ENCODE data around the gene GAL3ST2. TPM values are rescaled to one million over a fixed set of nuclear protein-coding genes. Genes with fewer than 3 reads are reported as not detected.

Gene GAL3ST2
- total RNA-seq, 1 donor from 2014 or later, result 1.3 TPM

DNA sequence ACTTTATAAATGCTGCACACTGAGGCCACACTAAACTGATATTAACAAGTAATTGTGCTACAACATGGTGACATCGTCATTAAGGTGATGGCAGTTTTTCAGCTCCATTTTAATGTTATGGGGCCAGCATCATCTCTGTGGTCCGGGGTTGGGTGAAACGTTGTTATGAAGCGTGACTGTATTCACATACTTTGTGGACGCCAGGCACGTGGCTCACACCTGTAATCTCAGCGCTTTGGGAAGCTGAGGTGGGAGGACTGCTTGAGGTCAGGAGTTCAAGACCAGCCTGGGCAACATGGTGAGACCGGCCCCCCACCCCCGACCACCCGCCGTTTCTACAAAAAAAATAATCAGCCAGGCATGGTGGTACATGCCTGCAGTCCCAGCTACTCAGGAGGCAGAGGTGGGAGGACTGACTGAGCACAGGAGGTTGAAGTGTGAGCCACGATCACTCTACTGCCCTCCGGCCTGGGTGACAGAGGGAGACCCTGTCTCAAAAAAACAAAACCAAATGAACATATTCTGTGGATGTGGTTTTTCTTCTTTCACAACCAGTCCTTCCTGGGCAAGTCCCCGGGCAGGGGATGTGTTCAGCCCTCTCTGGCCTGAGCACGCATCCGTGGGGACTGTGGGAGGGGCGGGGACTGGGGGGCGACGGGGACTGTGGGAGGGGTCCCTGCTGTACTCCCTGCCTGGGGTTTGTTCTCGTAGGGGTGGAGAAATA, 12.9 kb upstream of the GAL3ST2 start:
- no peak for DNase-seq (ENCODE audit: low spot score)
- intact Hi-C loops (cut with micrococcal nuclease), result no loop called here
- Mint-ChIP-seq H3K27me3 (ENCODE audit: low read depth) (no peaks in the 10 kb centered on the region), H3K4me3 (ENCODE audit: low read depth) (no peak overlapping the region), H3K9me3 (no peaks in the 10 kb centered on the region), H3K36me3 (ENCODE audit: low read depth) (peaks cover 25% of the 10 kb centered on the region), H3K27ac (no peak overlapping the region), H3K4me1 (ENCODE audit: low read depth) (peaks cover 11% of the 10 kb centered on the region)

DNA sequence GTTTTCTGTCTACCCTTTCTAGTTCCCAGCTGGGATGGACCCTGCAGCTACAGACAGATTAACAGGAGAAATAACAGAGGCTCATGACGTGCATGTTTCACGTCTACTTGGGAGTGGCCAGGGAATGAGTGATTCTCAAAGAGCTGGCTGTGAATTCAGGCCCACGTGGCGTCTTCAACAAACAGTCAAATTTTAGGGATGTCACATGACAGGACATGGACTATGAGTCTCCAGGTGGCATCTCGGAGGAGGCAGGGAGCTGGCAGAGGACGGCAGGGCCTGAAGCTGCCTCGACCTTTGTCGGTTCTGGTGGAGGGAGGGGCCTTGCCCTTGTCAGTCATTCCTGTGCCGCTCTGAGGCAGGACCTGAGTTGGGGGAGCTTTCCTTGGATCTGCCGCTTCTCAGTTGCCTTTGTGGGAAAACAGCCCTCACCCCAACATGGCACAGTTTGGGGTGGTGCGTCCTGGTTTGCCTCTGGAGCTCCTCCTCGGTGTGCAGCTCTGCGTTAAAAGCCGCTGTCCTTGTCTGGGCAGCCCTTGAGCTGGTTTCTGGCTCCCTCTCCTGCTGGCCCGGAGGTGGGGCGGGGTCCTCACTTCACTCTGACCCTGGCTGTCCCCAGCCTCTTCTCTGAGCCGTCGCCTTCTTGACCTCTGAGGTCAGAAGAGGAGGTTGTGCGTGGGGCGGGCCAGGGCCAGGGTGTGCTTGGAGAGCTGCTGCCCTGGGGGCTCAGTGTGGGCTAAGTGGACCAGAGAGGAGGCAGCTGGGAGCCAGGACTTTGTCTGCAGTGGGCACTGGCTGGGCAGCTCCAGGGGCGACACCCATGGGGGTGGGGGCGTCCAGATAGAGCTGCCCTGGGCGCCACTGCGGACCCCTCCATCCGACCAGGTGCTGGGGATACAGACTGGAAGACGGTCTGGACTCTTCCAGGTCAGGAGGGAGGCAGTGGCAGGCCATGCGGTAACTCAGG, 12.1 kb upstream of the GAL3ST2 start:
- H3K4me3 Mint-ChIP-seq (ENCODE audit: low read depth), result no peak overlapping the region
- peaks cover 16% of the 10 kb centered on the region for H3K36me3 Mint-ChIP-seq (ENCODE audit: low read depth)
- no peak for DNase-seq (ENCODE audit: low spot score)
- H3K9me3 Mint-ChIP-seq, result no peaks in the 10 kb centered on the region
- intact Hi-C loops (cut with micrococcal nuclease), result no loop called here
- no peak overlapping the region for H3K27ac Mint-ChIP-seq
- H3K27me3 Mint-ChIP-seq (ENCODE audit: low read depth), result no peaks in the 10 kb centered on the region
- peaks cover 11% of the 10 kb centered on the region for H3K4me1 Mint-ChIP-seq (ENCODE audit: low read depth)

DNA sequence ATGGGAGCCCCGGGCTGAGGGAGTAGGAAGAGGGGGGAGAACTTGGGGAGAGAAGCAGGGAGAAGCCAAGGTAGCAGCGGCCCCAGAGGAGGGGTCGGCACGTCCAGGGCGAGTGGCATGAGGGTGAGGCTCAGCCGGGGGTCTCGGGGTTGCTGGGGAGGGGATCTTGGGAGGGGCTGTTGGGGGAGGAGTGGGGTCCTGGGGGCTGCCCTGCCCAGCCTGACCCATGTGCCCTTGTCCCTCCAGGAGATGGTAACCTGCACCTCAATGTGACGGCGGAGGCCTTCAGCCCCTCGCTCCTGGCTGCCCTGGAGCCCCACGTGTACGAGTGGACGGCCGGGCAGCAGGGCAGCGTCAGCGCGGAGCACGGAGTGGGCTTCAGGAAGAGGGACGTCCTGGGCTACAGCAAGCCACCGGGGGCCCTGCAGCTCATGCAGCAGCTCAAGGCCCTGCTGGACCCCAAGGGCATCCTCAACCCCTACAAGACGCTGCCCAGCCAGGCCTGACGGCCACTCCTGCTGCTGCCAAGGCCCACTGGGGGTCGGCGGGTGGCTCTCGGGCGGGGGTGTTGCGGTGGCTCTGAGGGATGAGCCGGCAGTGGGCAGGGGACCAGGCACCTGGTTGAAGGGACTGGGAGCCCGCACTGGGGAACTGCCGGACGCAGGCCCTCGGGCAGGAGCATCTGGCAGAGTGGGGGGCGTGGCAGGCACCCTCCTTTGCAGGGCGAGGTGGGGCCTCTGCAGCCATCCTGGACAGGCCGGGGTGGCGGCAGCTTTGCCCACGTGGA, 9.0 kb upstream of the GAL3ST2 start:
- intact Hi-C loops (cut with micrococcal nuclease), result no loop called here
- H3K9me3 Mint-ChIP-seq, result no peaks in the 10 kb centered on the region
- H3K36me3 Mint-ChIP-seq (ENCODE audit: low read depth), result peaks cover under 1% of the 10 kb centered on the region
- no peak overlapping the region for H3K27ac Mint-ChIP-seq
- H3K4me1 Mint-ChIP-seq (ENCODE audit: low read depth), result peaks cover 12% of the 10 kb centered on the region
- DNase-seq (ENCODE audit: low spot score), result no peak
- no peak overlapping the region for H3K4me3 Mint-ChIP-seq (ENCODE audit: low read depth)
- H3K27me3 Mint-ChIP-seq (ENCODE audit: low read depth), result no peaks in the 10 kb centered on the region

DNA sequence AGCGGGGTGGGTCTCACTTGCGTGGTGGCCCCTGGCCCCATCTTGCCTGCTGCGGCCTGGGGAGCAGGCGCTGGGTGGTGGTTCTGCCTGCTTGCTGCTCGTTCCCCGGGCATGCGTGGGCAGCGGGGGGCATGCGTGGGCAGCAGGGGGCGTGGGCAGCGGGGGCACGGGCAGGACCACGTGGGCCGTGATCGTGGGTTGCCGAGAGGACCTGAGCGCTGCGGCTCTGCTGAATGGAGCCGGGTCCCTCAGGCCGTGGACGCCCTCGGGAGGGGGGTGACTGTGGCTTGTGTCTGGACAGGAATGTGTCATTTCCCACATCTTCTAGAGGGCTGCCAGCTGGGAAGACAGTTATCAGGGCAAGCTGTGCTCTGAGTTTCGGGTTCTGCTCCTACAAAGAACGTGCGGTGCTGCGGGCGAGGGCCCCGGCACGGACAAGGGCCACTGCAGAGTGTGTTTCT, 8.3 kb upstream of the GAL3ST2 start:
- H3K27me3 Mint-ChIP-seq (ENCODE audit: low read depth), result no peaks in the 10 kb centered on the region
- no peaks in the 10 kb centered on the region for H3K36me3 Mint-ChIP-seq (ENCODE audit: low read depth)
- H3K4me1 Mint-ChIP-seq (ENCODE audit: low read depth), result peaks cover 6% of the 10 kb centered on the region
- intact Hi-C loops (cut with micrococcal nuclease), result no loop called here
- no peak overlapping the region for H3K27ac Mint-ChIP-seq
- DNase-seq (ENCODE audit: low spot score), result no peak
- H3K4me3 Mint-ChIP-seq (ENCODE audit: low read depth), result no peak overlapping the region
- H3K9me3 Mint-ChIP-seq, result no peaks in the 10 kb centered on the region

DNA sequence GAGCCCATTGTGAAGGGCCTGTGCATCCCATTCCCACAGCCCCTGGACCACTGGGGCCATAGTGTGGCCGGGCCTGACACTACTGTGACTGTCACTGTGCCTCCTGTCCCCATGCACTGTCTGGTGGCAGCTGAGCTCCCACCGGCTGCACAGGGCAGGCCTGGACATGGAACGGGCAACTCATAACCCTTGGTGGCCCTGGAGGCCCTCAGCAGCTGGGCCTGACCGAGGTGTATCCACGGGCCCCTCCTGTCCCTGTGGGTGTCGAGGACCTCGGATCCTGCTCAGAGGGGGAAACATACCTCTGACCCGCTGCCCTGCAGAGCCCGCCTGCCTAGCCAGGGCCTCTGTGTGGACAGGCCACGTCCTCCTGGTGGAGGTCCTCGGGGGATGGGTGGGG, 7.8 kb upstream of the GAL3ST2 start:
- Mint-ChIP-seq H3K9me3 (no peaks in the 10 kb centered on the region), H3K27me3 (ENCODE audit: low read depth) (no peaks in the 10 kb centered on the region), H3K4me3 (ENCODE audit: low read depth) (no peak overlapping the region), H3K36me3 (ENCODE audit: low read depth) (no peaks in the 10 kb centered on the region), H3K4me1 (ENCODE audit: low read depth) (peaks cover 5% of the 10 kb centered on the region), H3K27ac (no peak overlapping the region)
- DNase-seq (ENCODE audit: low spot score), result no peak
- intact Hi-C loops (cut with micrococcal nuclease), result no loop called here

DNA sequence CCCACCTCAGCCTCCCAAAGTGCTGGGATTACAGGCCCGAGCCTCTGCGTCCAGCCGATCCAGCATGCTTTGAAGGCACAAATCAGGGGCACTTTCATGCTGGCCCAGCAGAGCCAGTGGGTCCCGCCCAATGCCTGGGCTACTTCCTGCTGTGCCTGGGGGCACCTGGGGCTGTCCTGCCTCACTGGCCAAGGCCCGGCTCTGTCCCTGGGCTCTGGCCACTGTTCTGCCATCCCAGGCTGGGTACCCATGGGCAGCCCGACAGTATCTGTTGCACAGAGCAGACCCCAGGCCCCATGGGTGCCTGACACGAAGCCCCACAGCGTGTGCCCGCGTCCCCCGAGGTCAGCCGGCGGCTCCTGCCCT, 6.8 kb upstream of the GAL3ST2 start:
- Mint-ChIP-seq H3K4me1 (ENCODE audit: low read depth) (peaks cover 5% of the 10 kb centered on the region), H3K27me3 (ENCODE audit: low read depth) (no peaks in the 10 kb centered on the region), H3K36me3 (ENCODE audit: low read depth) (no peaks in the 10 kb centered on the region), H3K9me3 (no peaks in the 10 kb centered on the region), H3K4me3 (ENCODE audit: low read depth) (no peak overlapping the region), H3K27ac (no peak overlapping the region)
- intact Hi-C loops (cut with micrococcal nuclease), result no loop called here
- DNase-seq (ENCODE audit: low spot score), result no peak

DNA sequence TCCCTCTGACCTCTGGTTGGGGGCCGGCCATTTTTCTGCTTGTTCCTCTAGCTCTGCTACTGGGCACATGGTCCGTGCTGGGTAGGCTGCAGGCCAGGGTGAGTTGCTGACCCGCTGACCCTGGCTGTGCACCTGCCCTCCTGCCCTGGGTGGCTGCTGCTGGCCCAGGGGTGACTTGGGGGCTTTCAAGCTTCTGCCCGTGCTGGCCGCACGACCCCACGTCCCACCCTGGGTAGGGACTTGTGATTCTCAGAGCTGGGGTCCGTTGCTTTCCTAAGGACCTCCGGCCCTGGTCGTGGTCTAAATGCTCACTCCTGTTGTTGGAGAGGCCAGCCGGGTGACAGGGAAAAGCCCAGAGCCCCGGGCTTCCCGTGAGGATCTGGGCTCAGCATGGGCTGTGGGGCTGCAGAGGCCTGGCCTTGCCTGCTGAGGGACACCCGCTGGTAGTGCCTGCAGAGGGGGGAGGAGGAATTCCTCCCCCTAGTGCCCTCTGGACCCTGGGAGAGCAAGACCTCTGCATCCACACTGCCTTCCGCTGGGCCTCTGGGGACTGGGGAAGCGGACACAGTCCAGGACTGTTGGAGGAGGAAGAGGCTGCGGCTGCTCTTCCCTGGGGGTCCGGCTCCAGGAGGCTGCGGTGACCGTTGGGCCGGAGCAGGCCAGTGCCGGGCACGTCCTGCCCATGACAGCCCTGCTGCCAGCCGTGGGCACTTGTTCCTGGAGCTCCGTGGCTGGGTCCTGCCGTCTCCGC, 6.3 kb upstream of the GAL3ST2 start:
- Mint-ChIP-seq H3K4me3 (ENCODE audit: low read depth) (no peak overlapping the region), H3K27me3 (ENCODE audit: low read depth) (no peaks in the 10 kb centered on the region), H3K4me1 (ENCODE audit: low read depth) (peaks cover 5% of the 10 kb centered on the region), H3K27ac (no peak overlapping the region), H3K36me3 (ENCODE audit: low read depth) (no peaks in the 10 kb centered on the region), H3K9me3 (no peaks in the 10 kb centered on the region)
- intact Hi-C loops (cut with micrococcal nuclease), result no loop called here
- DNase-seq (ENCODE audit: low spot score), result no peak

DNA sequence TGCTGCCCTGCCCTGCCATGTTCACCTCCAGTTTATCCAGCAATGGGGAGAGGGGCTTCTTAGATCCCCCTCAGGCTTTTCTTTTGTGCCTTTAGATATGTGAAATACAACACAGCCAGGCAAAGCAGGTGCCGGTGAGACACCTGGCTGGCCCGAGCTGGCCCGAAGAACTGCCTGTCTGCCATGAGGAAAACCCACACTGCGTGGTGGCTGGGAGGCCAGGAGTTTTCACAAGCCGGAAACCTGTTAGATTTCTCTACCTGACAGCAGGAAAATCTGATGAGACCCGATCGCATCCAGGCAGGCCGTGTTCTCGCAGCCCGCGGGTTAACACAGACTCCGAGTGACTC, 5.7 kb upstream of the GAL3ST2 start:
- intact Hi-C loops (cut with micrococcal nuclease), result no loop called here
- no peaks in the 10 kb centered on the region for H3K27me3 Mint-ChIP-seq (ENCODE audit: low read depth)
- peaks cover 5% of the 10 kb centered on the region for H3K4me1 Mint-ChIP-seq (ENCODE audit: low read depth)
- no peak for DNase-seq (ENCODE audit: low spot score)
- H3K4me3 Mint-ChIP-seq (ENCODE audit: low read depth), result no peak overlapping the region
- H3K27ac Mint-ChIP-seq, result no peak overlapping the region
- no peaks in the 10 kb centered on the region for H3K36me3 Mint-ChIP-seq (ENCODE audit: low read depth)
- H3K9me3 Mint-ChIP-seq, result no peaks in the 10 kb centered on the region

DNA sequence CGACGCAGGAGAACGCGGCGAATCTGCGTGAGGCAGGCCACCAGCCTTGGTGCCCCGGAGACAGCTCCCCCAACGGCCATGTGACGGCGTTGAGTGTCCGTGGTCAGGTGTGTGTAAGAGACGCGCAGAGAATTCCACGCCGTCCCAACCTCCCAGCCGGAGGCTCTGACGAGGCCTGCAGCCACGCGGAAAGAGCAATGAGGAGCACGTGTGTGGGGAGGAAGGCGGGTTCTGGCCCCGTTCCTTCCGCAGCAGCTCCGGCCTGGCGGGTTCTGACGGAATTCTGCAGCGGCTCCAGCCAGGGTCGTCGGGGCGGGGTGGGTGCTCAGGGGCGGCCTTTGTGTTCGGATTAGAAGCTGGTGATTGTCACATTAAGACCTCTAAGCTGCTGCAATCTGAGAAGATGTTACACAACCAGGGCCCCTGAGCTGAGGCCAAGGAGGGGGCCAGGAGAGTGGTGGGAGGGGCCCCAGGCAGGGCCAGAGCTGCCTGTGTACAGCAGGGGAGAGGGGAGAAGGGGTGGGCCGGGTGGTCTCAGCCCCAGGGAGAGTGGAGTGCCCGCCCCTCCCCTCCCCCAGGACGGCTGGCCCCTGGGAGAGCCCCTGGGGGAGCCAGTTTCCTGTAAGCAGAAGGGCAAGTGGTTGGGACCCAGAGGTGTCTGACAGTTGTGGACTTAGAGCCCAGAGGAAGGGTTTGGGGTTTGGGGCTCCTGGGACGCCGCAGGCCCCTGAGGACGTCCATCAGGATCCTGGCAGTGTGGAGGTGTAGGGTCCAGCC, 5.1 kb upstream of the GAL3ST2 start:
- Mint-ChIP-seq H3K27me3 (ENCODE audit: low read depth) (no peaks in the 10 kb centered on the region), H3K27ac (no peak overlapping the region), H3K36me3 (ENCODE audit: low read depth) (no peaks in the 10 kb centered on the region), H3K4me1 (ENCODE audit: low read depth) (peaks cover 5% of the 10 kb centered on the region), H3K4me3 (ENCODE audit: low read depth) (no peak overlapping the region), H3K9me3 (no peaks in the 10 kb centered on the region)
- intact Hi-C loops (cut with micrococcal nuclease), result no loop called here
- no peak for DNase-seq (ENCODE audit: low spot score)

DNA sequence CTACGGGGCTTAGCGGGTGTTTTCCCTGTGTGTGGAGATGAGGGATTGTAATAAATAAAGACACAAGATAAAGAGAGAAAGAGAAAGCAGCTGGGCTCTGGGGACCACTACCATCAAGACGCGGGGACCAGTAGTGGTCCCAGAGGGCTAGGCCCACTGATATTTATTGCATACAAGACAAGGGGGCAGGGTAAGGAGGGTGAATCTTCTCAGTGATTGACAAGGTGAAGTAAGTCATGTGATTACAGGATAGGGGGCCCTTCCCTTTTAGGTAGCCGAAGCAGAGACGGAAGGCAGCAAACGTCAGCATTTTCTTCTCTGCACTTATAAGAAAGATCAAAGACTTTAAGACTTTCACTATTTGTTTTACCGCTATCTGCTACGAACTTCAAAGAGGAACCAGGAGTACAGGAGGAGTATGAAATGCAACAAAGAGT, 4.5 kb upstream of the GAL3ST2 start:
- Mint-ChIP-seq H3K27ac (no peak overlapping the region), H3K36me3 (ENCODE audit: low read depth) (no peaks in the 10 kb centered on the region), H3K27me3 (ENCODE audit: low read depth) (no peaks in the 10 kb centered on the region), H3K4me3 (ENCODE audit: low read depth) (no peak overlapping the region), H3K4me1 (ENCODE audit: low read depth) (peaks cover 5% of the 10 kb centered on the region), H3K9me3 (no peaks in the 10 kb centered on the region)
- intact Hi-C loops (cut with micrococcal nuclease), result no loop called here
- DNase-seq (ENCODE audit: low spot score), result no peak

DNA sequence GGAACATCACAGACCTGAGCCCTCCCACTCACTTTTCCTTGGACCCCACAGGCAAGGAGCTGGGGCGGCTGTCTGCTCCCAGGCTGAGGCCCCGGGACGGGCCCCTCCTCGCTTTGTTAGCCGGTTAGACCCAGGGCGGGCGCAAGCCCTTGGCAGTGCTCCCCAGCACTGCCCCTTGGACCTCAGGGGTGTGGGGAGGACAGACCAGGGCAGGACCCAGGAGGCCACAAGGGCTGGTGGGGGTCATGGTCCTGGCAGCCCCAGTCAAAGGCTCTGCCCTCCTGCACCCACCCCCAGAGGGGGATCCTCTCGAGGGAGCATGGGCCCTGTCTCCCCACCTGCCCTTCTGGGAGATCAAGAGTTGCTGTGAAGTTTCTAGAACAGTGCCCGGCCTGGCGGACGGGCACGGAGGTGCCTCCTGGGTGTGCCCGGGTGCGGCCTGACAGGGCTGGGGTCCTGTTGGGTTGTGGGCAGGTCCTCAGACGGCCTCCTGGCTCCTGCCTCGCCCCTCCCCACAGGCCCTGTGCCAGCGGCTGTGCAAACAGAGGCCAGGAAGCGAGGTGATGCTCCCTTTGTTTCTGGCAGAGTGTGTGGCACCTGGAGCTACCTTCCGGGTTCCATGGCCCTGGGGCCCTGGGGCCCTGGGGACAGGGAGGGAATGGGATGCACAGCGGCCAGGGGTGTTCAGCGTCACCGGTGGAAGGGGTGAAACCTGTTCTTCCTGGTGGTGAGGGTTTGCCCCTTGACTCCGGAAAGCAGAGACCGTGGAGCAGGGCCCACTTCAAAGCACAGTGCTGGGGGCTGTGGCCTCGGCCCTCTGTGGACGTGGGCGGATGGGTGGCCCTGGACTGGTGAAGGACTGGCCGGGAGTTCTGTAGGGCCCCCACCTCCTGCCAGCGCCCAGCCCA, 2.9 kb upstream of the GAL3ST2 start:
- no peak for DNase-seq (ENCODE audit: low spot score)
- H3K27ac Mint-ChIP-seq, result no peak overlapping the region
- intact Hi-C loops (cut with micrococcal nuclease), result no loop called here

More for the DNA sequence above, 2.9 kb upstream of the GAL3ST2 start:
- Mint-ChIP-seq H3K9me3 (no peaks in the 10 kb centered on the region), H3K4me1 (ENCODE audit: low read depth) (peaks cover 5% of the 10 kb centered on the region), H3K4me3 (ENCODE audit: low read depth) (no peak overlapping the region), H3K27me3 (ENCODE audit: low read depth) (no peaks in the 10 kb centered on the region), H3K36me3 (ENCODE audit: low read depth) (no peaks in the 10 kb centered on the region)
